RPMI7951 (cell line): ENCODE measurements around the gene RIC3. TPM values are rescaled to one million over a fixed set of nuclear protein-coding genes. Genes with fewer than 3 reads are reported as not detected.
"Not testable (repeated sequence)": the region's sequence is repeated elsewhere in the genome, so short reads cannot be mapped to it uniquely, and the experiment has no call there.

Experiments used
- DNase-seq: peaks from one replicate; pipeline ENCODE4 v3.0.0-alpha.2; 2012; ENCODE audit warnings: low read depth
- total RNA-seq: library from RNA; depleted of rRNA; stranded (reverse); fragments of >200 nt; shearing (Covaris generic); gene quantifications from 2 replicates; pipeline ENCODE4 v1.2.3, GENCODE V29; 2014

RIC3 gene
- total RNA-seq, 1 experiment from 2014 or later = not detected

- DNase-seq = no peak
These were observed 21.6 kb upstream of the RIC3 start for GRCh38 chr11:8190431-8190830.

DNA sequence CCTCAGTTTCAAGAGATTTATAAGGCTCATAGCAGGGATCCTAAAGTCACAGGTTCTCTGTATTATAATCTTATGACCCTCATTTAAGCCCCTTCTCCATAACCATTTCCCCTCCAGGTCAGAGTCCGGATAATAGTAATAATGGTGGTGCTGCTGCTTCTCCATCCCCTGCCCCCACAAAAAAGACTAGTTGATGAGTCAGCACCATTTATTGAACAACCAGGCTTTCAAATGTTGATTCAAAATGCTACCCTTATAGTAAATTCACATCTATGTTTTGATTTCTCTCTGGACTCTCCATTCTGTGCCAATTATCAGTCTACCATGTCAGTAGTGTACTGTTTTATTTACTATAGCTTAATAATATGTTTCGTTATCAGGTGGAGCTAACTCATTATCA is 17.6 kb upstream of the RIC3 start:
- no peak for DNase-seq

DNA sequence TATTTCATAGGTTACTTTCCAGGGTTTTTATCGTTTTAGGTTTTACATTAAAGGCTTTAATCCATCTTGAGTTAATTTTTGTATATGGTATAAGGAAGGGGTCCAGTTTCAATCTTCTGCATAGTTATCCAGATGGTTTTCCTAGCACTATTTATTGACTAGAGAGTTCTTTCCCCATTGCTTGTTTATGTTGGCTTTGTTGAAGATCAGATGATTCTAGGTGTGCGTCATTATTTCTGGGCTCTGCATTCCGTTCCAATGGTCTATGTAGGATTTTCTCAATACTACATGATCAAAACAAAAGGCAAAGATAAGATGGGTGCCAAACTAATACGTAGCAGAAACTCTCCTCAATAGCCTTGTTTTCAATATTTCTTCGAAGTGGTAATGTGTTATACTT is 14.3 kb upstream of the RIC3 start:
- no peak for DNase-seq

DNA sequence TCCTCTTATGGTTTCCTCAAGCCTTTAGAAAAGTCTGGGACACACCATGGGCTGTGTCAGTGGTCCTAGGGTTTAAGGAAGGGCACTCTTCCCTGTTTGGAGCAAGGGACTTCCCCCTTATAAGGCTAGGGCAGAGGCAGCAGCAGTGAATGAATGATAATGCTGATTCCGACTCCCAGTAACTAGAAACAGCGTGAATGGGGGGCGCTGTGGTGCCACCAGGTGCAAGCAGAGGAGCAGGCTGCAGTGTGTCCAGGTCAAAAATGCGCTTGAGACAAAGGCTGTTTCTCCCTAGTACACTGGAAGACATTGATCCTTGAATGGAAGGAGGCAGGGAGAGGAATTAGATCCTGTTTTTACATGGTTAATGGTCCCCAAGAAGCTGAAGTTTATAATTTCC is 11.6 kb upstream of the RIC3 start:
- no peak for DNase-seq

GRCh38 chr11:8178297-8178696 is 9.5 kb upstream of the RIC3 start:
- no peak for DNase-seq

DNA sequence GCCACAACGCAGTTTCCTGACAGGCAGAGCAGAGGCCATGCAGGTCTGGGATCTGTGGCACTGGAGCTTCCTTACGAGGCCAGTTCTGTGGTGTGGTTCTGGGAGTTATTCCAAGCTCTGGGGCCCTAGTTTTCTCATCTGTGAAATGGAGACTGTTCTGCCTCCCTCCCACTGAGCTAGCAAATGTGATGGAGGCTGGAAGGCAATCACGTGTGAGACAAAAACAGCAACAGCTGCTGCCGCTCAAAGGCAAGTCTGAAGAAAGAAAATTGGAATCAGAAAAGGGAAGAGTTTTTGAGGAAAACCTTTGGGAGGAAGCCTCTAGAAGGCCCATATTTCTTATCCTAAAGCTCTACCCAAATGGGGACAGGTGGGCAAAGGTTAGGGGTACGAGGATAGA is 8.3 kb upstream of the RIC3 start:
- DNase-seq = no peak

DNA sequence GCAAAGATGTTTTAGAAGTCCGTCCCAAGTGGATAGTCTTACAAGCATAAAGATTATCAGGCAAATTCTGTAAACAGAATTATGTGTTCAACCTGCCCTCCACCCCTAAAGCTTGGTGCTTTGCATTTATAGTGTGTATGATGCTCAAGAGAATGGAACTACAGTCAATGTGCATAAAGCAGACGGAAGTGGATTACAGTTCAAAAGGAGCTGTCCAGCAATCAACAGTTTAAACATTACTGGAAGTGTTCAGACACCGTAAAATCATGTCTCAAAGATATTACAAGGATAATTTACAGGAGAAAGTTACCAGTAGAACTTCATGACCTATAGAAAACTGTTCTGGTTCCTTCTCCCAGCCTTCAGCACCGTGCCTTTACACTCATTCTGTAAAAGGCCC is 1.0 kb downstream of the RIC3 start:
- peak; percentile 4 for DNase-seq

- no peak for DNase-seq
These were observed 4.1 kb downstream of the RIC3 start for GRCh38 chr11:8164746-8165145.

- not testable (repeated sequence) for DNase-seq
These were observed 7.1 kb downstream of the RIC3 start for GRCh38 chr11:8161627-8162304.

DNA sequence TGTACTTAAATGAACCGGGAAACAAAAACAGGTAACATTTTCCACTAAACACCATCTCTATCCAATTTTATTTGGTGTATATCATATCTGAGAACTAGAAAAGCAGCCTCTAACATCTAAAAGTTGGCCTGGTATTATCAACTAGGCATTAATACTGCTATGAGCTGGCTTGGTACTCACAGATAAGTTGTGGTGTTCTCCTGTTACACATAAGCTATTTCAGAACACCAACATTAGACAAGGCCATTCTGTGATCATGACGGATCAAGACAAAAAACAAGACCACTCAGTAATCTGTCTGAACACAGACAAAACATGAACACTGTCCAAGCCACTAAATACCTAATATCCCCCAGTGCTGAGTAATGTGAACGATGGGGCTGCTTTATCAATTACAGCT is 11.9 kb downstream of the RIC3 start:
- DNase-seq = no peak

GRCh38 chr11:8149726-8150125 is 19.1 kb downstream of the RIC3 start:
- no peak for DNase-seq

- no peak for DNase-seq
These were observed 30.3 kb downstream of the RIC3 start for GRCh38 chr11:8138526-8138925.

DNA sequence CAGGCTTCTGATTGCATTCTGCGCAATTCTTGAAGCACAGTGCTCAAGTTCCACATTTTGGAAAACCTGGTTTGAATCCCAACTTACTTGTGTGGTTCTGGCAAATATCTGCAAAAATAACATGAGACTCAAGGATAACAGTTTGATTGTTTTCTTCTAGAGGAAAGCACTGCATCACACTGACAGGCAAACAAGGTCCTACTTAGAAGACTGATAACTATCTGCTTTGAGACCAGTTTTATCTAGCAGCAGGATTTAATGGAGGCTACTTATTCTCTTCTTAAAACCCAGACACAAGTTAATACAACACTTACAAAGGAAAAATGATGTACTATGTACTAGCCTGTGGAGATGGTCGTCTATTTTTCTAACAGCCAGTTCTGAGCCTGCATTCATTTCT is 41.4 kb downstream of the RIC3 start:
- no peak for DNase-seq

DNA sequence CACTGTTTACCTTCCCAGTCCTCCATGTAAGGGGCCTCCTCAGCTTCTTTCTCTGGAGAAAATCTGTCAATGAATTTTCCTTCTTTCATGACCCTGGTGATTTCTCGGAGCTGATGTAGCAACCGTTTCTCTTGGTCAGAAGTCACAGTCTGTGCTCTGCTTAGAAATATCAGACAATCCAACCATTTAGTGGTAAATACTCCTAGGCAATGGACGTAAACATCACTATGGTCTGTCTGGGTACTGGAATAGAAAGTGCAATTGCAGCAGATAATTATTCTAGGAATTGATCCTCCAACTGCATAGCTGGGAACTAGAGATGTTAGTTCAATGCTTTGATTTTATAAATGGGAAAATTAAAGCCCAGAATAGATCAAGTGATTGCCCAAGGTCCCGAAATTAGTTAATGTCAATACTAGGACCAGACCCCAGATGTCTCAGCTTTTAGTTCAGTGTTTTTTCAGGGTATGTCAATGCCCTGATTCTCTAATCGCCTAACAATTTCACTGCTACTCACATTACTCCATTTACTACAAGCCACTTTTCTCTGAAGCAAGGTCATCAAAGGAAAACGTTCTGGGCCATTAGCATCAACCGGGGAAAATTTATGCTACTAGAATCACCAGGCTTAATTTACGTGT is 42.1 kb downstream of the RIC3 start:
- DNase-seq = no peak

- no peak for DNase-seq
These were observed 46.6 kb downstream of the RIC3 start for GRCh38 chr11:8122173-8122764.

DNA sequence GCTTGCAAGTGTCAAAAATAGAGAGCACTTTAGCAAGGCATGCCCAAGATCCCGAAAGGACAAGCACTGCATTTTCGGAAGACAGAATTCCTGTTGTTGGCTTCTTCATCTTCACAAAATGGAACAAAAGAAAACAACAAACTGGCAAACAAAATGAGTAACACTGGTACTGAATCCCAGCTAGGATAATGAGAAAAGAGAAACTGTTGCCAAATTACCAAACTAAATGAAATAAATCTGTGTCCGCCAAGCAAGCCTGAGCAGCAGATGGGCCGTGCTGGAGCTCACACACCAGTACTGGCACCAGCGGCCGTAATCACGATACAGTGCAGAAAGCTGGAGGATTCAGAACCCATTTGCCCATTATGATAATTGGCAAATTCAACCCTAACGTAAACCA is 57.2 kb downstream of the RIC3 start:
- no peak for DNase-seq

- no peak for DNase-seq
These were observed 58.4 kb downstream of the RIC3 start for GRCh38 chr11:8110396-8110795.

DNA sequence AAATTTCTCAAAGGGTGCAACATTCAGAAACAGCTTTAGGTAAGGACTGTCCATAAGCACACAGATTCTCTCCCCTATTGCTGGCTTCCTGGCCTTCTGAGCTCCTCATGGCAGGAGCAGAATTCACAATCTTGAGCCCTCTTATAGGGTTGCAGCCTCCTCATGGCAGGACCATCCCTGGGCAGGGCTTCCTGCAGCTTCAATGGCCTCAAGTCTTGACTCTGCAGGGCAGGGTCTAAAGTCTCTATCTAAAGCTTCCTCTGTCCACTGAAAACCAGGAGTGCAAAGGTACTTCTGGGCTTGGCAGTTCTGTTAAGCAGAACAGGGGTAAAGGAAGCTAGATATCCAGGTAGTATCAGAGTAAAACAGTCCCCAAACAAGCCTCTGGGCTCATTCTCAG is 59.1 kb downstream of the RIC3 start:
- DNase-seq = no peak

DNA sequence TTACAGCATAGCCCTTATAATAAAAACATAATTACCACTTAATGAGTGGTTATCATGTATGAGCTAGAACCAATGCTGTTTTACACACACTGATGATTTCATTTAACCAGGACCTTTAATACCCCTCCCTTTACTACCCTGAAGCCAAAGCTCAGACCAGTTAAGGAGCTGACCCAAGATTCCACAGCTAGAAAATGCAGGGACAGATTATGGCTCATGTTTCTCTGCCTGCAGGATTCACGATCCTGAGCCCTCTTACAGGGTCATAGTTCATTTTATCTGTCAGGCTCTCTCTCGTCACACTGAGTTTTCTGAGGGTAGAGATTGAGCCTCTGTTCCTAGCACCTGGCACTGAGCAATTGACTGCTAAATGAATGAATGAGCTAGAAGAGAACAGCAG is 60.4 kb downstream of the RIC3 start:
- DNase-seq = no peak

DNA sequence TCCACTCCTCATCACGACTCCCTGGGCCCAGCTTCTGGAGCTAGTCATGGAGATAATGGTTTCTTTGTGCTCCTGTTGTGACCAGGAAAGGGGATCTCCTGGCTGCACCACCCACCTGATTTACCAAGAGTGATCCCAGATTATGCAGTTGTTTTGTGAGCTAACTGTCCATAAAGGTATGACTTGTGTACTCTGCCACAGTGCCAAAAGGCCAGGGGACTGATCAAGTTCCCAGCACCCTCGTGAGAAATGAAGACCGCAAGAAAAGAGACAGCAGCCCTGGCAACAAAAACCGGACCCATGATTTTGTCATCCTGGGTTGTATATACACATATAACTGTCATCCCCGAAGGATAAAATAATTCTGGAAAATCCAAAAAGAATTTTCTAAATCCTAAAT is 61.2 kb downstream of the RIC3 start:
- no peak for DNase-seq

DNA sequence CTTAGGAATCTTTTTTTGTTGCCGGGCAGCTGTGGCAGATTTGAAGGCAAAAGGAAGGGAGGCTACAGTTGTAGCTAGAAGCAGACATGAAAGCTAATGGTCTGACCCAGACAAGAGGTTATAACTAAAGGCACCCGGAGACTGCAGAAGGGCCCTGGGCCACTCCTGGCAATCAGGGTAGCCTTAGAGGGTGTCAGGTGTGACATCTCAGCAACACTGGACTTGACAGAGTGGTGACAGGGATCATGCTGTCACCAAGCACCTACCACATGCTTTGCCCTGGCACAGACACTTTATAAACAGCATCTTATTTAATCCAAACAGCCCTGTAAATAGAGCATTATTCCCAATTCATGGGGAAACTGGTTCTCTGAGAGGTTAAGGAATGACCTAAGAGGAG is 62.1 kb downstream of the RIC3 start:
- no peak for DNase-seq

GRCh38 chr11:8105666-8106065 is 63.2 kb downstream of the RIC3 start:
- DNase-seq = no peak

- no peak for DNase-seq
These were observed 63.7 kb downstream of the RIC3 start for GRCh38 chr11:8105133-8105532.

- DNase-seq = no peak
These were observed 64.9 kb downstream of the RIC3 start for GRCh38 chr11:8103909-8104308.
